ENCODE data around the gene FBN3.

DNA sequence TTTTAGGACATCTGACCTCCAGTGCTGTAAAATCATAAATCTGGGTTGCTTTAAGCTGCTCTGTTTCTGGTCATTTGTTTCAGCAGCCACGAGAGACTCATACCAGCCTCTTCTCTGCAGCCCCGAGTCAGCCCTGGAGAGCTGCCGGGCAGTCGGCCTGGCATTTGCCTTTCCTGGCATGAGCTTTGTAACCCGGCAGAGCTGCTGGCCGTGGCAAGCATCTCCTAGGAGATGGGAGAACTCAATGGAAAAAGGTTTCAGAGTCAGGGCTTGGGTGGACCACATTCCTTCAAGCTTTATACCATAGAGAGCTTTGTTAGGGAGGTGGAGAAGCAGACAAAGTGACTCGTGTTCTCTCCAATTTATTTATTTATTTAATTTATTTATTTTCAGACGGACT lies 118.4 kb downstream of the FBN3 start:
- no peak for TF ChIP-seq EP300 (IDR thresholded peaks at IDR 0.05; ENCODE audit: borderline replicate concordance)
- TF ChIP-seq RAD21 (IDR thresholded peaks at IDR 0.05; ENCODE audit: low read depth) = no peak
- TF ChIP-seq YY1 (IDR thresholded peaks at IDR 0.05; ENCODE audit: low read depth) = no peak
- TF ChIP-seq ZBTB7A (IDR thresholded peaks at IDR 0.05; ENCODE audit: low read depth) = no peak
